A549 (cell line): Measurements from ENCODE around the gene NKX6-2. TPM values are rescaled to one million over a fixed set of nuclear protein-coding genes. Genes with fewer than 3 reads are reported as not detected.

ENCODE experiments used
- ATAC-seq, 2 experiments: fragments of 200-7000 bp in 1 of 2; fragments of >200 bp in 1 of 2; cut with Nextera tagmentation in 1 of 2; cut with Tn5 transposase in 1 of 2; 3 replicates each; pipeline versions ENCODE4 v1.8.0 to v1.9.1; 2018 to 2020; ENCODE audit warnings: mild to moderate bottlenecking in 1 of 2, moderate library complexity in 1 of 2
- CTCF ChIA-PET: fragments of 300-600 bp; sonication (Branson Sonifier 250); formaldehyde crosslinking; extraction: SDS; loops from one replicate; lab custom pipeline; 2021; ENCODE audit warnings: antibody characterized with exemption, inconsistent platforms; lab: Yijun Ruan, JAX
- POLR2A ChIA-PET: fragments of 350-600 bp; formaldehyde crosslinking; extraction: SDS; loops from one replicate; lab custom pipeline; 2021; ENCODE audit warnings: antibody characterized with exemption, inconsistent platforms; lab: Yijun Ruan, JAX
- DNase-seq, 2 experiments: peaks; one replicate each; pipeline versions ENCODE4 v3.0.0 to v3.0.0-alpha.2; 2011 to 2016; ENCODE audit warnings: low read depth in 1 of 2, low spot score in 1 of 2
- FAIRE-seq: peaks from 2 replicates; lab custom pipeline; 2011; peaks lifted over from hg19 to GRCh38; lab: Jason Lieb, UNC
- H3K27ac ChIP-seq, 2 experiments: fragments of >200 bp; sonication (Bioruptor Twin); formaldehyde crosslinking; 3 replicates each; pipeline ENCODE4 v1.5.1; 2016 to 2017
- H3K4me1 ChIP-seq: fragments of >200 bp; sonication (Bioruptor Twin); formaldehyde crosslinking; 3 replicates; pipeline ENCODE4 v1.6.1; 2016
- H3K4me2 ChIP-seq: fragments of >200 bp; sonication (Bioruptor Twin); formaldehyde crosslinking; 3 replicates; pipeline ENCODE4 v1.6.1; 2016
- H3K4me3 ChIP-seq: fragments of >200 bp; sonication (Bioruptor Twin); formaldehyde crosslinking; 3 replicates; pipeline ENCODE4 v1.5.1; 2016
- H3K9me3 ChIP-seq: fragments of >200 bp; sonication (Bioruptor Twin); formaldehyde crosslinking; 3 replicates; pipeline ENCODE4 v1.6.1; 2016
- ATOH8 ChIP-seq: fragments of 250-450 bp; sonication (Bioruptor Pico); IDR thresholded peaks from 2 replicates; pipeline ENCODE4 v1.5.0; 2020; ENCODE audit warnings: low read depth, mild to moderate bottlenecking, moderate library complexity
- BCL3 ChIP-seq: fragments of >200 bp; sonication (Bioruptor Twin); formaldehyde crosslinking; IDR thresholded peaks from 3 replicates; pipeline ENCODE4 v1.6.1; 2016
- CBX2 ChIP-seq: fragments of 200-600 bp; sonication (generic); IDR thresholded peaks from 2 replicates; pipeline ENCODE4 v1.6.1; 2016; ENCODE audit warnings: low read depth, mild to moderate bottlenecking, borderline replicate concordance
- CEBPB ChIP-seq, 2 experiments: fragments of >200 bp in 1 of 2; sonication (Bioruptor Twin) in 1 of 2; formaldehyde crosslinking in 1 of 2; IDR thresholded peaks; 2 replicates each; pipeline ENCODE4 v1.6.1; 2012 to 2016
- CHD4 ChIP-seq: fragments of 200-600 bp; sonication (generic); IDR thresholded peaks from 2 replicates; pipeline ENCODE4 v1.6.1; 2016; ENCODE audit warnings: antibody characterized with exemption, mild to moderate bottlenecking, borderline replicate concordance
- EHF ChIP-seq: fragments of 250-450 bp; sonication (Bioruptor Pico); IDR thresholded peaks from 2 replicates; pipeline ENCODE4 v1.5.0; 2020; ENCODE audit warnings: mild to moderate bottlenecking
- FOXS1 ChIP-seq: fragments of 250-450 bp; sonication (Bioruptor Pico); IDR thresholded peaks from 2 replicates; pipeline ENCODE4 v1.5.0; 2020; ENCODE audit warnings: mild to moderate bottlenecking, moderate library complexity
- HOXA7 ChIP-seq: fragments of 250-450 bp; sonication (Bioruptor Pico); IDR thresholded peaks from 2 replicates; pipeline ENCODE4 v1.5.0; 2020; ENCODE audit warnings: mild to moderate bottlenecking, moderate library complexity
- HOXB13 ChIP-seq: fragments of 250-450 bp; sonication (Bioruptor Pico); IDR thresholded peaks from 2 replicates; pipeline ENCODE4 v1.5.0; 2020; ENCODE audit warnings: low read depth, mild to moderate bottlenecking, moderate library complexity
- JUNB ChIP-seq: fragments of >200 bp; sonication (Bioruptor Twin); formaldehyde crosslinking; IDR thresholded peaks from 2 replicates; pipeline ENCODE4 v1.6.1; 2016
- KDM1A ChIP-seq: fragments of 200-600 bp; sonication (generic); IDR thresholded peaks from 2 replicates; pipeline ENCODE4 v1.6.1; 2016; ENCODE audit warnings: low read depth, mild to moderate bottlenecking
- KDM5A ChIP-seq: fragments of 200-600 bp; sonication (generic); IDR thresholded peaks from 2 replicates; pipeline ENCODE4 v1.6.1; 2016; ENCODE audit warnings: antibody characterized with exemption, mild to moderate bottlenecking
- MYC ChIP-seq: IDR thresholded peaks from 2 replicates; pipeline ENCODE4 v1.6.1; 2012; ENCODE audit warnings: mild to moderate bottlenecking, inconsistent platforms, low read length, improper control_type of control experiment, borderline replicate concordance
- NFE2L2 ChIP-seq: fragments of 150-350 bp; conservative IDR thresholded peaks from 2 replicates; pipeline ENCODE4 v1.6.1; 2014; ENCODE audit warnings: low read length
- NR3C1 ChIP-seq: fragments of >200 bp; sonication (Bioruptor Twin); formaldehyde crosslinking; IDR thresholded peaks from 3 replicates; pipeline ENCODE4 v1.6.1; 2017
- POLR2AphosphoS2 ChIP-seq: conservative IDR thresholded peaks from 2 replicates; pipeline ENCODE4 v1.6.1; 2012; ENCODE audit warnings: low read length, improper control_type of control experiment, inconsistent platforms
- RAD21 ChIP-seq, 2 experiments: fragments of >200 bp in 1 of 2; sonication (Bioruptor Twin) in 1 of 2; formaldehyde crosslinking in 1 of 2; IDR thresholded peaks in 1 of 2; conservative IDR thresholded peaks in 1 of 2; 2 replicates in 1 of 2; 3 replicates in 1 of 2; pipeline ENCODE4 v1.6.1; 2012 to 2018; ENCODE audit warnings: inconsistent platforms in 1 of 2
- RARB ChIP-seq: fragments of 250-450 bp; sonication (Bioruptor Pico); IDR thresholded peaks from 2 replicates; pipeline ENCODE4 v1.8.0; 2021; ENCODE audit warnings: mild to moderate bottlenecking, moderate library complexity
- RCOR1 ChIP-seq: fragments of 150-350 bp; IDR thresholded peaks from 2 replicates; pipeline ENCODE4 v1.6.1; 2014; ENCODE audit warnings: antibody characterized with exemption, low read length, low read depth
- REST ChIP-seq: fragments of 200-600 bp; sonication (generic); IDR thresholded peaks from 2 replicates; pipeline ENCODE4 v1.6.1; 2016; ENCODE audit warnings: antibody characterized with exemption, mild to moderate bottlenecking, moderate library complexity
- RNF2 ChIP-seq: fragments of 200-600 bp; sonication (generic); IDR thresholded peaks from 2 replicates; pipeline ENCODE4 v1.6.1; 2016; ENCODE audit warnings: low read depth, mild to moderate bottlenecking, antibody characterized with exemption, moderate library complexity, borderline replicate concordance
- SREBF2 ChIP-seq: fragments of 450-650 bp; IDR thresholded peaks from 2 replicates; pipeline ENCODE4 v1.6.1; 2014; ENCODE audit warnings: mild to moderate bottlenecking, moderate library complexity
- TFCP2L1 ChIP-seq: fragments of 250-450 bp; sonication (Bioruptor Pico); IDR thresholded peaks from 2 replicates; pipeline ENCODE4 v1.5.0; 2021; ENCODE audit warnings: mild to moderate bottlenecking
- TP53 ChIP-seq: fragments of 250-450 bp; sonication (Bioruptor Pico); IDR thresholded peaks from 2 replicates; pipeline ENCODE4 v1.5.0; 2021; ENCODE audit warnings: mild to moderate bottlenecking, moderate library complexity
- USF2 ChIP-seq: fragments of 450-650 bp; IDR thresholded peaks from 2 replicates; pipeline ENCODE4 v1.6.1; 2014; ENCODE audit warnings: antibody characterized with exemption
- ZC3H11A ChIP-seq: fragments of 450-650 bp; IDR thresholded peaks from 2 replicates; pipeline ENCODE4 v1.6.1; 2014; ENCODE audit warnings: antibody characterized with exemption, mild to moderate bottlenecking
- ZFP36 ChIP-seq: fragments of 450-650 bp; IDR thresholded peaks from 2 replicates; pipeline ENCODE4 v1.6.1; 2014; ENCODE audit warnings: borderline replicate concordance; ENCODE audit not compliant: partially characterized antibody
- ZNF302 ChIP-seq: fragments of 250-450 bp; sonication (Bioruptor Pico); IDR thresholded peaks from 2 replicates; pipeline ENCODE4 v1.9.0; 2021; ENCODE audit warnings: inconsistent platforms, mild to moderate bottlenecking, moderate library complexity
- WGBS: methylation state at CpG from one replicate; pipeline ENCODE4 v1.1.6; 2017; ENCODE audit errors: missing lambda C conversion rate; 5-methylcytosine and 5-hydroxymethylcytosine counted together
- polyA plus RNA-seq, 4 experiments: library from polyadenylated mRNA; depleted of rRNA in 3 of 4; stranded (reverse); fragments of >200 nt; fragmentation: RNase III in 1 of 4; extraction: RNeasy Plus Mini Kit Qiagen cat#74134 plus additional on column Dnase treatment in 1 of 4; gene quantifications; 2 replicates in 3 of 4; 3 replicates in 1 of 4; pipeline ENCODE4 v1.2.3, GENCODE V29; 2011 to 2017

Gene NKX6-2
- polyA plus RNA-seq, 2 of the 4 experiments (the other 2 are of a cell fraction) = not detected

GRCh38 chr10:132745971-132746370 is 40.0 kb downstream of the NKX6-2 start:
- Histone ChIP-seq H3K4me1 (no peaks in the 10 kb centered on the region), H3K9me3 (no peaks in the 10 kb centered on the region), H3K27ac (no peak overlapping the region), H3K4me3 (no peak overlapping the region), H3K4me2 (no peak overlapping the region)
- WGBS = 96% methylated on average over 5 of the region's 13 CpGs
- POLR2A ChIA-PET = no interaction called here
- no peak for DNase-seq
- CTCF ChIA-PET = interaction anchor here (2.7 kb wide), 1 partner anchor 92 kb away, joined by 10 read pairs; no protein-coding TSS in a partner anchor
- no peak for ATAC-seq
- TF ChIP-seq ZFP36 = no peak
- TF ChIP-seq RARB (CRISPR knock-in tag) = no peak
- no peak for TF ChIP-seq RNF2
- TF ChIP-seq CBX2 = no peak
- TF ChIP-seq NFE2L2 = no peak
- no peak for TF ChIP-seq SREBF2
- TF ChIP-seq NR3C1 = no peak
- no peak for TF ChIP-seq MYC
- TF ChIP-seq KDM5A = no peak
- TF ChIP-seq KDM1A = no peak
- FAIRE-seq = no peak

GRCh38 chr10:132745511-132745910 is 40.4 kb downstream of the NKX6-2 start:
- DNase-seq (no peak), ATAC-seq (no peak), FAIRE-seq (no peak)
- ChIA-PET POLR2A (no interaction called here), CTCF (interaction anchor here (2.7 kb wide), 1 partner anchor 91 kb away, joined by 10 read pairs; no protein-coding TSS in a partner anchor)
- Histone ChIP-seq H3K4me1 (no peaks in the 10 kb centered on the region), H3K9me3 (no peaks in the 10 kb centered on the region), H3K4me2 (no peak overlapping the region), H3K4me3 (no peak overlapping the region), H3K27ac (no peak overlapping the region)
- TF ChIP-seq KDM1A (no peak), CEBPB (IDR thresholded peaks at IDR 0.05) (no peak), NR3C1 (no peak), ZNF302 (CRISPR knock-in tag) (no peak), FOXS1 (no peak), USF2 (no peak), KDM5A (no peak), ATOH8 (no peak)
- 60% methylated on average over 2 of the region's 17 CpGs for WGBS

- POLR2A ChIA-PET = no interaction called here
- ATAC-seq (no peak), DNase-seq (no peak), FAIRE-seq (no peak)
- TF ChIP-seq HOXA7 (CRISPR knock-in tag) = no peak
- TF ChIP-seq ZC3H11A = no peak
- TF ChIP-seq TP53 (CRISPR knock-in tag) = no peak
- TF ChIP-seq RCOR1 = no peak
- TF ChIP-seq BCL3 = no peak
- no peak for TF ChIP-seq TFCP2L1 (CRISPR knock-in tag)
- TF ChIP-seq USF2 = no peak
- no peak for TF ChIP-seq KDM1A
- no peak for TF ChIP-seq JUNB
- TF ChIP-seq CHD4 = no peak
- no peak for TF ChIP-seq HOXB13
- TF ChIP-seq RAD21 (conservative IDR thresholded peaks at IDR 0.05 in 1 of 2, IDR thresholded peaks at IDR 0.05 in 1 of 2) = no peak
- TF ChIP-seq NFE2L2 = no peak
- no peak for TF ChIP-seq POLR2AphosphoS2
- no peak for TF ChIP-seq CEBPB (IDR thresholded peaks at IDR 0.05)
- TF ChIP-seq REST = no peak
- no peak for TF ChIP-seq EHF (CRISPR knock-in tag)
- no peaks in the 10 kb centered on the region for H3K4me1 ChIP-seq
- WGBS = 95% methylated on average over 13 of the region's 19 CpGs
- H3K4me3 ChIP-seq = no peak overlapping the region
- no peak overlapping the region for H3K27ac ChIP-seq
- CTCF ChIA-PET = interaction anchor here (2.7 kb wide), 1 partner anchor 91 kb away, joined by 10 read pairs; no protein-coding TSS in a partner anchor
- no peak overlapping the region for H3K4me2 ChIP-seq
- no peaks in the 10 kb centered on the region for H3K9me3 ChIP-seq
These were observed 41.1 kb downstream of the NKX6-2 start for GRCh38 chr10:132744839-132745238.
